ENCODE results near the gene FOLH1.
"Not testable (repeated sequence)": the region's sequence is repeated elsewhere in the genome, so short reads cannot be mapped to it uniquely, and the experiment has no call there.

FOLH1 gene

GRCh38 chr11:49208006-49208721 lies at the start of gene FOLH1:
FOLH1 (minus strand) TSS chr11:49208602; CDS start chr11:49208409, 193 bp downstream.
- DNase-seq (ENCODE audit: low read depth in 2 of 2), result no peak

DNA sequence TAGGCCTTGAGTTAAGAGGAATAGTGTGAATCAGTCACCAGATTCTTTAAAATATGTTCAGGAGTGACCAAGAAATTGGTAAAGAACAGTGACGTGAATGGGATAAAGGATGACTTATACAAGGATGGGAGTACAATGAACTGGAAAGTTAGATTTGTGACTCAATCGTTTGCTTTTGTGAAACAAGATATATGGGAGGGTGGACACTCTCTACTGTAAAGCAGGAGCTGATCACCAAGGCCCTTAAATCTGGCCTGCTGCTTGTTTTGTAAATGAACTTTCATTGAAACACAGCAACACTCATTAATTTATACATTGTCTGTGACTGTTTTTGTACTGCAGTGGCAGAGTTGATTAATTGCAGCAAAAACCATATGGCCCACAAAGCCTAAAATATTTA lies 46.7 kb upstream of the FOLH1 start:
- DNase-seq (ENCODE audit: low read depth in 2 of 2), result not testable (repeated sequence)

GRCh38 chr11:49251212-49251611 lies 42.8 kb upstream of the FOLH1 start:
- DNase-seq (ENCODE audit: low read depth in 2 of 2), result not testable (repeated sequence)

DNA sequence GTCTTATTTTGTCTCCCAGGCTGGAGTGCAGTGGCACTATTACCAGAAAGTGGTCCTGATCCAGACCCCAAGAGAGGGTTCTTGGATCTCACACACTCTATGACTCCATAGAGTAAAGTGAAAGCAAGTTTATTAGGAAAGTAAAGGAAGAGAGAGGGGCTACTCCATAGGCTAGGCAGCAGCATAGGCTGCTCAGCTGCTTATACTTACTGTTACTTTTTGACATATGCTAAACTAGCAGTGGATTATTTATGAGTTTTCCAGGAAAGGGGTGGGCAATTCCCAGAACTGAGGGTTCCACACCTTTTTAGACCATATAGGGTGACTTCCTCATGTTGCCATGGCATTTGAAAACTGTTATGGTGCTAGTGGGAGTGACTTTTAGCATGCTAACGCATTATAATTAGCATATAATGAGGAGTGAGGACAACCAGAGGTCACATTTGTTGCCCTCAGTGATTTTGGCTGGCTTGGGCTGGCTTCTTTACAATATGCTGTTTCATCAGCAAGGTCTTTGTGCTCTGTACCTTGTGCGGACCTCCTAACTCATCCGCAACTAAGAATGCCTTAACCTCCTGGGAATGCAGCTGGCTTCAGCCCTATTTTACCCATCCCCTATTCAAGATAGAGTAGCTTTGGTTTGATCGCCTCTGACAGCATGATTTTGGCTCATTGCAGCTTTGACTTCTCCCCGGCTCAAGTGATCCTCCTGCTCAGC lies 42.2 kb upstream of the FOLH1 start:
- not testable (repeated sequence) for DNase-seq (ENCODE audit: low read depth in 2 of 2)

DNA sequence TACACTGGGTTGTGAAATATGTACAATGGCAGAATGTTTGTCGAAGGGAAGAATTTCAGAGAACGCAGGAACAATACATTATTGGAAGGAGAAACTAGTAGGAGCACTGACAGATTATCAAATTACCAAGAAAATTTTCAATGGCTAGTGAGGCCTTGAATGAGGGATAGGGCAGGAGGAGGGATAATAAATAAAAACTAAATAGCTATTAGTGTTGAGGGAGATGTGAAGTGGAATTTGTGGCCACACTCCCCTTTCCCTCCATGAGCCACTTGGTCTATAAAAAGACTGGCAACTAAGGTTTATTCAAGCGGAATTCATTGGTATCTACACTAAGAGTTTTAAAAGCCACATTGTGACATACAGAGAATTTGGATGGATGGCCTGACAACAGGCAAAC lies 41.0 kb upstream of the FOLH1 start:
- DNase-seq (ENCODE audit: low read depth in 2 of 2), result not testable (repeated sequence)

- DNase-seq (ENCODE audit: low read depth in 2 of 2), result not testable (repeated sequence)
Observed at GRCh38 chr11:49233685-49234084, 25.3 kb upstream of the FOLH1 start.

- DNase-seq (ENCODE audit: low read depth in 2 of 2), result not testable (repeated sequence)
Observed at GRCh38 chr11:49233019-49233418, 24.6 kb upstream of the FOLH1 start.

DNA sequence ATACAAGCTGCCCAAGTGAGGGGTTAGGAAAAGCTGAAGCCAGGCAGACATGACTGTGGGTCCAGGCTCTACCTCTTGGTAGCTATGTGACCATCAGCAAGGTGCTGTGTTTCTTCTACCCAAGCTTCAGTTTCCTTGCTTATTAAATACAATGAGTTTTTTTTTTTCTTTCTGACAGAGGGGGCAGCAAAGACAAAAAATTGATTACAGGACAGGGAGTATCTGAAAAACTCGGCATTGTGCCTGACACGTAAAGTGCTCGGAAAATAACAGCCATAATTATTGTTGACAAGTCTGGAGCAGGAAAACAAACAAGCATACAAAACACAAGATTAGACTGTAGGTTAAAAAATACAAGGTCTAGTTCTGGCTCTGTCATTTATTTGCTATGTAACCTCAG lies 23.3 kb upstream of the FOLH1 start:
- DNase-seq (ENCODE audit: low read depth in 2 of 2), result not testable (repeated sequence)

DNA sequence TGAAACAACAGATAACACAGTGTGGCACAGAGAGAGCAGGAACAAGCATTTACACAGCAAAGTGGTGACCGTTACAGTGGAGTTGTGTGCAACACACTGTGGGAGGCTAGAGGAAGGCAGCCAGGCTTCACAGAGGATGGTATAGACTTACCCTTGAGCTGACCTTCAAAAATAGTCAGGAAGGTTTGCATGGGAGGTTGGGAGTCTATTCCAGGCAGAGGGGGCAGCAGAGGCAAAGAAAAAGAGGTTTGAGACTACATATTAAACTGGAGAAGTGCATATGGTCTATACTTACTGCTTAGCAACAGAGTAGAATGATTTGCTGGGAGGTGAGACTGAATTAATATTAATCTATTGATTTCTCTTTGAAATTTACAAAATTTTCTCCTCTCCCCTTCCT lies 22.1 kb upstream of the FOLH1 start:
- not testable (repeated sequence) for DNase-seq (ENCODE audit: low read depth in 2 of 2)

DNA sequence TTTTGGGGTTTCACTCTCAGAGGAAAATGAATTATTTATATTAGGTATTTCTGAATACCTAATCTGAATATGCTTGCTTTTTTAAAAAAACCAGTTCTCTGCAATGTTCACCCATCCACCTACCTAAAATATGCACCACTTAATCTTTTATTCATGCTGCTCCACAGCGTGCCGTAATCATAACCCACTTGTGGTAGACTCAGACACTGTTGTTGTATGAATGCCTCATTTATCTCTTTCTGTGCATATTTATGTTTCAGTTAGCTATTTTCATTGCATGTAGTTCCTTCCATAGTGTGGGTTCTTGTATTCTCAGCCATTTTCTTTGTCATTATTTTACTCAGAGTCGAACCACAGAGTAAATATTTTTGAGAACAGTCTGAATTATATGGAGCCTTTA lies 21.6 kb upstream of the FOLH1 start:
- not testable (repeated sequence) for DNase-seq (ENCODE audit: low read depth in 2 of 2)

- DNase-seq (ENCODE audit: low read depth in 2 of 2), result not testable (repeated sequence)
Observed at GRCh38 chr11:49229136-49229535, 20.7 kb upstream of the FOLH1 start.

DNA sequence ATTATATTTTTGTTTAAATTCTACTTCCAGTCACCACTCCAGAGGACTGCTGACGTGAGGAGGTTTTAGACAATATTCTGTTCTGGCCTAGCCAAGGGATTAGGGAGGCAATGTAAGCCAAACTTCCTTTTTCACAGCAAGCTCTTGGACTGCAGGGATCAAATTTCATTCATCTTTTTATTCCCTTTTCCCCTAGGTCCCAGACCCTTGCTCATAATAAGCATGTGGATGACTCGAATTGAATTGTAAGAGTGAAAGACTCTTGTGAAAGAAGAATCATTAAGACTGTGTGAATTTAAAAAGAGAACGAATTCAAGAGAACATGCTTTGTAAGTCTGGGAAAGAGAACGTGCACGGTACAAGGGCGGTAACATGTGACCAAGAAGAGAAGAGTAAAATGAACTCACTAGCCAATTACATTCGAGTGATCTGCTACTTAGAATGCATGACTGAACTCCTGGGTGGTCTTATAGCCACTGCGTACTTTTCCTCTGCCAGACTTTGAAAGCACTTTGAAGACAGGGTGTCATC lies 16.9 kb upstream of the FOLH1 start:
- DNase-seq (ENCODE audit: low read depth in 2 of 2), result not testable (repeated sequence)

DNA sequence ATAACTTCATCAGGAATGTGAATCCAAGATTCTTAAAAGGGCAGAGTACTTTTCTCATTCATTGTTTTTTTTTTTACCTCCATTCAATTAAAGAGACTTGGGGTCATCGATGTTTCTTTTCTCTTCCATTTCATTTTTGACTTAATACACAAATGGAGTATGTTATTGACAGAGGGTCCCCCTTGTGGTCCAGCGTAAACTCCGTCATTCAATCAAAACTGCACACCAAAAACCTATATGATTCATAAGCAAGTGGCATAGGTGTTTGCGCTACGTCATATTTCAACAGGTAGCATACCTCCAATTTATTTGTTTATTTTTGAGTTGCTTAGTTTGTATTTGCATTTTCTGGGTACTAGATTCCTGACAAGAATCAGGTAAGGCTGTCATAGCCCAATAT lies 12.7 kb upstream of the FOLH1 start:
- DNase-seq (ENCODE audit: low read depth in 2 of 2), result no peak

DNA sequence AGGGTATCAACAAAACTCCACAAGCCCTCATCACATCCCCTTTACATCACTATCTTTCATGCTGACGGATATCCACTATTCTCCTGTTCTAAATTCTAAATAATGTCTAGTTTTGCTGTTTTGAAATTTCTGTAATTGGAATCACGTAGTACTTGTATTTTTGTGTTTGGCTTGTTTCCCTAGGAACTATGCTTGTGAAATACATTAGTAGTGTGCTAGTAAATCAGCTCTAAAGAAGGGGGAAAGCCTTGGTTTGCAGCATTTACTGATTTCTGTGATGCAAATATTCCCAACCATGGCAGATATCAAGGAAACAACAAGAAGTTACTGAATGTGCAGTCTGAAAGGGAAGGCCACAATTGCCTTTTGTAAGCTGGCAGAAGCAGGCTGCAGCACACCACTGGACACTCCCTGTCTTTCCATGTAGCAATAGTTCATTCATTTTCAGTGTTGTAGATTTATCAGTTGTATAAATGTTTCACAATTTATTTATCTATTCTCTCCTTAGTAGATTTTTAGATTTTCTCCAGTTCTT lies 4.7 kb upstream of the FOLH1 start:
- no peak for DNase-seq (ENCODE audit: low read depth in 2 of 2)

DNA sequence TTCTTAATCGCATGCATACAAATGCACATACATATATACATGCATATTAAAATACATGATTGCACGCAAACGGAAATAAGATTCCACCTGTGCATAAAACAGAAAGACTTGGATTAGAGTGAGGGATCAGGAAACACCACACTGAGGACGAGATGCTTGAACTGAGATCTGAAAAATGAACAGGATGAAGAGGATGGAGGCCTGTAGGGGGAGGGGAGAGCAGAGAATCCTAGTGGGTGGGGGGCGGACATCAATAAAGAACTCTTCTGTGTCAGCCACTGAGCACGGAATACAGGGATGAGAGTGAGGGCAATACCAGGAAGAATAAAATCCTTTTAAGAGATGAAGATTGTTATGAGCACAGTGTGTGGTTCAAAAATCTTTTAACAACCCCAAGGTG lies 1.4 kb downstream of the FOLH1 start:
- DNase-seq (ENCODE audit: low read depth in 2 of 2), result not testable (repeated sequence)

DNA sequence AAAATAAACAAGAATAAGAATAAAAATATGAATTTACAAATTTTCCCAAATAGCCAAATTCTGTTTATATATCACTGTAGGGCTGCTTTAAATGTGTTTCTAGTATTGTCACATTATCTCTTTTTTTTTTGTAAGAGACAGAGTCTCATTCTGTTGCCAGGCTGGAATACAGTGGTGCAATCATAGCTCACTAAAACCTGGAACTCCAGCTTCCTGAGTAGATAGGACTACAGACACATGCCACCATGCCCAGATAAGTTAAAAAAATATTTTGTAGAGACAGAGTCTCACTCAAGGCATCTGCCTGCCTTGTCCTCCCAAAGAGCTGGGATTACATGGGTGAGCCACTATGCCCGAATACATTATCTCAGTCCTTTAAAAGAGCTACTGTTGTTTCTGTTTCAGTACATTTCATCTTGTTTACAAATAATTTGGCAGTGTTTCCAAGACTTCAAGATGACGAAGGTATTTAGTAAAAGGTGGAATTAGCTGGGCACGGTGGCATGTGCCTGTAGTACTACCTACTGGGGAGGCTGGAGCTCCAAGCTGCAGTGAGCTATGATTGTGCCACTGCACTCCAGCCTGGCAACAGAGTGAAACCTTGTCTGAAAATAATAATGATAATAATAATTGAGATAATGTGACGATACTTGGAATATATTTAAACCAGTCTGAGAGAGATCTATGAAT lies 6.0 kb downstream of the FOLH1 start:
- no peak for DNase-seq (ENCODE audit: low read depth in 2 of 2)

DNA sequence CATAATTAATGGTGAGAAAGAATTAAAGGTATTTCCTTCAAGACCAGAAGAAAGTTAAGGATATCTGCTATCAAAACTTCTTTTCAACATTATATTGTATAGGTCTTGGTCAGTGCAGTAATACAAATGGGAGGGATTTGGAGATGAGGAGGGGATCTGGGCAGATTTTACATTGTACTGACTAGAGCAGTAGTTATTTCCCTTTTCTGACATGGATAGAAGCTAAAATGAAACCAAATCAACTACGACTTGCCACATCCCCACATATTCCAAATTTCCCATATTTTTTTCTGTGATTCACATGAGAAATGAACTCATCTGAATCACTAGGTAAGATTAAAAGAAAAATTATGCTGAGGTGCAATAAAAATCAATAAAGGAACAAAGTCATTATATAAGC lies 11.6 kb downstream of the FOLH1 start:
- not testable (repeated sequence) for DNase-seq (ENCODE audit: low read depth in 2 of 2)

- not testable (repeated sequence) for DNase-seq (ENCODE audit: low read depth in 2 of 2)
Observed at GRCh38 chr11:49196002-49196401, 12.4 kb downstream of the FOLH1 start.

GRCh38 chr11:49190287-49190686 lies 18.1 kb downstream of the FOLH1 start:
- DNase-seq (ENCODE audit: low read depth in 2 of 2), result not testable (repeated sequence)

- not testable (repeated sequence) for DNase-seq (ENCODE audit: low read depth in 2 of 2)
Observed at GRCh38 chr11:49186225-49186624, 22.2 kb downstream of the FOLH1 start.

DNA sequence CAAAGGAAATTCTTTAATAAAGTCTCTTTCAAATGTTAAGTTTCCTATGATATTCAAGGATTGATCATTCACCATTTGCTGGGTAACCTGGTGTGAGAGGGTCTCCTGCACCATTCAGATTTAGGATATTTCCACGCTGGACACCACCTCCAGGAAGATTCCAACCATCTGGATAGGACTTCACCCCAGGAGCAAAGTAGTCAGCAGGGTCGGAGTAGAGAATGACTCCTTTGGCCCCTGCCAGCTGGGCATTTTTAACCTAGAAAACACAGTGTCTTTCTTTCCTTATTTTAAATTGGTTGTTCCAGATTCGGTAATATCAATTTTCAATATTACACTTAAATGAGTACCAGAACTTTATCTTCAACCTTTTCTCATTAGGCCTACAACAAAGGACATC lies 22.8 kb downstream of the FOLH1 start:
- DNase-seq (ENCODE audit: low read depth in 2 of 2), result not testable (repeated sequence)

DNA sequence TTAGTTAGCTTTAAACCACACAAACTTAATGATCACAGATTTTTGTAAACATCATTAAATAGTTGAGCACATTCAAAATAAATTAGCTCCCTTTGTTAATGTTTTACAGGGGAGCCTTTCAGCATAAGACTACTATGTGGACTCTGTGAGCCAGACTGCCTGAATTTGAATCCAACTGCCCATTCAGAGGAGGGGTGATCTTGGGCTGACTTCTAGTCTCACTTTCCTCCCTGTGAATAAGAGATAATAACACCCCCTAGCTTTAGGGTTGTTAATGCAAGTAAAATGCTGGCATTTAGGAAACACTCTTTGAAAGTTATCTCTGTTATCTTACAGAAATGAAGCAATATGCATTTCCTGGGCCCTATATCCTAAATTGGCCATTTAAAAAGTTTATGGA lies 23.6 kb downstream of the FOLH1 start:
- not testable (repeated sequence) for DNase-seq (ENCODE audit: low read depth in 2 of 2)

Measured in stimulated activated CD8-positive, alpha-beta memory T cell treated with anti-CD3 and anti-CD28 coated beads, Interleukin-2, amount 100 ng/mL, for 48 hours (primary cell).